Thymus (tissue), 11 donors: ENCODE data around the gene TECTA. TPM values are rescaled to one million over a fixed set of nuclear protein-coding genes. Genes with fewer than 3 reads are reported as not detected.
A peak's percentile ranks its signal among the peaks of the same experiment; 100 is the strongest.
"Not testable (repeated sequence)": the region's sequence is repeated elsewhere in the genome, so short reads cannot be mapped to it uniquely, and the experiment has no call there.

Source experiments
- DNase-seq, 9 donors: peaks; one replicate each; pipeline ENCODE4 v3.0.0-alpha.2; 2013; ENCODE audit warnings: low spot score in 9 of 9, low read depth in 6 of 9, missing footprints in 1 of 9
- H3K27ac ChIP-seq, 2 donors: one replicate each; pipeline ENCODE4 v1.5.1; 2013; ENCODE audit warnings: control low read depth in 1 of 2, low read depth in 1 of 2, low read length in 1 of 2, mild to moderate bottlenecking in 1 of 2, moderate library complexity in 1 of 2
- H3K27me3 ChIP-seq, 2 donors: one replicate each; pipeline ENCODE4 v1.5.1; 2013; ENCODE audit warnings: low read length in 1 of 2; ENCODE audit not compliant: control insufficient read depth in 2 of 2, insufficient read depth in 1 of 2
- H3K36me3 ChIP-seq, 2 donors: one replicate each; pipeline ENCODE4 v1.5.1; 2013; ENCODE audit warnings: low read length in 1 of 2, mild to moderate bottlenecking in 1 of 2, moderate library complexity in 1 of 2; ENCODE audit not compliant: control insufficient read depth in 2 of 2, insufficient read depth in 2 of 2
- H3K4me1 ChIP-seq, 2 donors: one replicate each; pipeline ENCODE4 v1.5.1; 2013; ENCODE audit warnings: low read length in 2 of 2; ENCODE audit not compliant: control insufficient read depth in 2 of 2, insufficient read depth in 2 of 2
- H3K4me3 ChIP-seq, 2 donors: one replicate each; pipeline ENCODE4 v1.5.1; 2013; ENCODE audit warnings: low read length in 2 of 2, control low read depth in 1 of 2, mild to moderate bottlenecking in 1 of 2
- H3K9me3 ChIP-seq, 2 donors: one replicate each; pipeline ENCODE4 v1.5.1; 2013; ENCODE audit warnings: low read length in 1 of 2, mild to moderate bottlenecking in 1 of 2; ENCODE audit not compliant: control insufficient read depth in 2 of 2, insufficient read depth in 1 of 2
- WGBS: extraction: QIAGEN DNeasy Blood & Tissue Kit; methylation state at CpG from one replicate; pipeline ENCODE4 v1.1.7; 2013; 5-methylcytosine and 5-hydroxymethylcytosine counted together
- polyA plus RNA-seq: library from polyadenylated mRNA; stranded (reverse); fragments of 200-250 nt; gene quantifications from one replicate; pipeline ENCODE4 v1.2.3, GENCODE V29; 2013
- total RNA-seq: library from RNA; stranded (reverse); fragments of 120-200 nt; gene quantifications from one replicate; pipeline ENCODE4 v1.2.4, GENCODE V29; 2013
- donor health status: healthy.

The TECTA gene
- total and polyA plus RNA-seq, 2 donors: 0.19 to 0.71 TPM

DNA sequence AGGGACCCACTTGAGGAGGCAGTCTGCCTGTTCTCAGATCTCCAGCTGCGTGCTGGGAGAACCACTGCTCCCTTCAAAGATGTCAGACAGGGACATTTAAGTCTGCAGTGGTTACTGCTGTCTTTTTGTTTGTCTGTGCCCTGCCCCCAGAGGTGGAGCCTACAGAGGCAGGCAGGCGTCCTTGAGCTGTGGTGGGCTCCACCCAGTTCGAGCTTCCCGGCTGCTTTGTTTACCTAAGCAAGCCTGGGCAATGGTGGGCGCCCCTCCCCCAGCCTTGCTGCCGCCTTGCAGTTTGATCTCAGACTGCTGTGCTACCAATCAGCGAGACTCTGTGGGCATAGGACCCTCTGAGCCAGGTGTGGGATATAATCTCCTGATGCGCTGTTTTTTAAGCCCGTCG lies 76.6 kb downstream of the TECTA start:
- 93% methylated on average over 10 of the region's 10 CpGs for whole genome bisulfite sequencing
- H3K4me3 ChIP-seq, H3K27ac ChIP-seq, H3K4me1 ChIP-seq, H3K36me3 ChIP-seq, DNase-seq, H3K27me3 ChIP-seq: not testable (repeated sequence)
- H3K9me3 ChIP-seq: peaks cover 0 to 12% of the 10 kb centered on the region in 2 donors

DNA sequence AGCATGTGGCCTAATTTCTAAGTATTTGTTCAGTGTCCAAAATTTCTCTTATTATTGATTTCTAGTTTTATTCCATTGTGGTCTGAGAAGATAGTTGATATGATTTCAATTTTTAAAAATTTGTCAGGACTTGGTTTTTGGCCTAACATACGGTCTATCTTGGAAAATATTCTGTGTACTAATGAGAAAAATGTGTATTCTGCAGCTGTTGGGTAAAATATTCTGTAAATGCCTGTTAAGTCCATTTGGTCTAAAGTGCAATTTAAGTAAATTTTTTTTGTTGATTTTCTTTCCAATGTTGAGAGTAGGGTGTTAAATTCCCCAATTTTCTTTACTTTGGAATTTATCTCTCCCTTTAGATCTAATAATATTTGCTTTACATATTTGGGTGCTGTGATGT lies 78.3 kb downstream of the TECTA start:
- WGBS: 96% methylated on average over 1 of the region's 1 CpG
- no peaks in the 10 kb centered on the region for H3K27me3 ChIP-seq
- H3K9me3 ChIP-seq: peaks cover 0 to 20% of the 10 kb centered on the region in 2 donors
- H3K36me3 ChIP-seq: no peaks in the 10 kb centered on the region
- H3K27ac ChIP-seq: no peak overlapping the region
- DNase-seq: no peak
- H3K4me3 ChIP-seq: no peak overlapping the region
- H3K4me1 ChIP-seq: no peaks in the 10 kb centered on the region

DNA sequence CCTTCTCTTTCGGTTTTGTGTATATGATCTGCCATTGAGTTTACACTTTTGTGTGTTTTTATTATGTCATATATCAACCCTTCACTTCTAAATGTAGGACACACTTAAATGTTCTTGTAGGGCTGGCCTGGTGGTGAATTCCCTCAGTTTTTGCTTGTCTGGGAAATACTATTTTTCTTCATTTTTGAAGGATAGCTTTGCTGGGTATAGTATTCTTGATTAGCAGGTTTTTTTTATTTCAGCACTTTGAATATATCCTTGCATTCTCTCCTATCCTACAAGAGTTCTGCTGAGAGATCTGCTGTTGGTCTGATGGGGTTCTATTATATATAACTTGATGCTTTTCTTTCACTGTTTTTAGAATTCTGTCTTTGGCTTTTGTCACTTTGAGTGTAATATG lies 79.1 kb downstream of the TECTA start:
- no peak overlapping the region for H3K27ac ChIP-seq
- no peak for DNase-seq
- WGBS: 97% methylated on average over 1 of the region's 1 CpG
- no peaks in the 10 kb centered on the region for H3K36me3 ChIP-seq
- no peak overlapping the region for H3K4me3 ChIP-seq
- H3K27me3 ChIP-seq: no peaks in the 10 kb centered on the region
- H3K9me3 ChIP-seq: peaks cover 0 to 20% of the 10 kb centered on the region in 2 donors
- H3K4me1 ChIP-seq: no peaks in the 10 kb centered on the region

DNA sequence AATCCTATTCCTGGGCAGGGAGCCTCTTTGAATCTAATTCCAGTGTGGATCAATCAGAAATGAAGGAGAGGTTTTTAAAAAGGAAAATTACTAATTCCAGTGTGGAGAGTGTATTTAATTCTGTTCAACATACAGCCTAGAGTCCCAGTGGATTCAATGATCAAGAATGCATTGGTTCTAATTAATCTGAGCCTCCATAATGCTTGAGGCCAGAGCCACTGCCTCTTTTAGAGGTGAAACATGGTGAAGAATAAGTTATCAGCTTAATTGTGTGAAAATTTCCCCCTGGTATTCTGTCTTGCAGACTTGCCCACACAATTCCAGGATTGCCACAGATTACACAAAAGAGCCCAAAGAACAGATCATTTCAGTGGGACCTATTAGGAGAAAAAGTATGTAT lies 87.7 kb downstream of the TECTA start:
- H3K4me1 ChIP-seq: no peaks in the 10 kb centered on the region
- H3K27me3 ChIP-seq: no peaks in the 10 kb centered on the region
- no peak for DNase-seq
- H3K36me3 ChIP-seq: no peaks in the 10 kb centered on the region
- H3K9me3 ChIP-seq: no peaks in the 10 kb centered on the region
- no peak overlapping the region for H3K4me3 ChIP-seq
- H3K27ac ChIP-seq: no peak overlapping the region

DNA sequence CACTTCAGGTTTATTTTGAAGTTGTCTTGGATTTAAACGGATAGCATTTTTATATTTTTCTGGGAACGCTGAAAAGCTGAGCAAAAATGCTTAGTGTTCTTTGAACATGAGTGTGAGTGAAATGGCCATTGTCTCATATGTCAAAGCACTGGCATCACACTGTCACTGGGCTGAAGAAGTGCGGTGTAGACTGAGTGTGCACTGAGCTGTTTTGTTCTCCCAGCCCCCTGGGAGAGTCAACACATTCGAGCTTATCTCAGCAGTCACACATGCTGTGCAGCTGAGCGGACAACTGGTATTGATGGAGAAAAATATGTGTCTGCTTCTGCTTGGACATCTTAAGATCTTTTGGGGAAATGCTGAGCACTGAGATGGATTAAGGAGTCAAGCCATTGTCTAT lies 90.8 kb downstream of the TECTA start:
- Histone ChIP-seq H3K4me1 (no peaks in the 10 kb centered on the region), H3K36me3 (no peaks in the 10 kb centered on the region), H3K27me3 (no peaks in the 10 kb centered on the region), H3K27ac (no peak overlapping the region), H3K4me3 (no peak overlapping the region), H3K9me3 (no peaks in the 10 kb centered on the region)
- DNase-seq: no peak
- WGBS: 91% methylated on average over 5 of the region's 5 CpGs

- Histone ChIP-seq H3K4me3 (no peak overlapping the region), H3K36me3 (no peaks in the 10 kb centered on the region), H3K27ac (no peak overlapping the region), H3K4me1 (no peaks in the 10 kb centered on the region), H3K27me3 (no peaks in the 10 kb centered on the region), H3K9me3 (no peaks in the 10 kb centered on the region)
- WGBS: 23% methylated on average over 13 of the region's 13 CpGs
- DNase-seq: peak in 8 of 9 donors; percentile 18 to 76 (median 50)
These were observed 93.9 kb downstream of the TECTA start for GRCh38 chr11:121194731-121195596.

- WGBS: 79% methylated on average over 5 of the region's 5 CpGs
These were observed 97.4 kb downstream of the TECTA start for GRCh38 chr11:121198491-121198890.

DNA sequence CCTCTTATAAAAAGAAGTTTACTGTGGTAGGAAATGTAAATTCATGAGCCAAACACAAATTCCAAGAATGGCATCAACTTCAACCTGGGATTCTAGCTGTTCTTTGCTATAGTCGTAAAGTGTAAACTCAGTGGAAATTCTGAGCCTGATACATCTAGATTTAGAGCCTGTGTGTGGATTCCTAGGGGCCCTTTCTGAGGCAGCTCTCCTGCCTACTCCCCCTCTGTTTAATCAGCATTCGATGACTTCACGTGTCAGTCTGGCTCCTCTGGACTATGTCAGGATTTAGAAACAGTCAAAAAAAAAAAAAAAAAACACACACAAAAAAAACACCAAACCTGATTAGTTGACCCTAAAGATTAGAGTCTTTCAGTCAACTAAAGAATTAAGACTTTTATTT lies 98.5 kb downstream of the TECTA start:
- no peaks in the 10 kb centered on the region for H3K4me1 ChIP-seq
- WGBS: 89% methylated on average over 3 of the region's 3 CpGs
- no peaks in the 10 kb centered on the region for H3K9me3 ChIP-seq
- DNase-seq: no peak
- no peak overlapping the region for H3K27ac ChIP-seq
- H3K27me3 ChIP-seq: no peaks in the 10 kb centered on the region
- H3K36me3 ChIP-seq: no peaks in the 10 kb centered on the region
- H3K4me3 ChIP-seq: no peak overlapping the region

More at GRCh38 chr11:121198491-121198890, 97.4 kb downstream of the TECTA start:
- Histone ChIP-seq H3K27me3 (no peaks in the 10 kb centered on the region), H3K36me3 (no peaks in the 10 kb centered on the region), H3K4me3 (no peak overlapping the region), H3K27ac (no peak overlapping the region), H3K9me3 (no peaks in the 10 kb centered on the region), H3K4me1 (no peaks in the 10 kb centered on the region)
- no peak for DNase-seq

DNA sequence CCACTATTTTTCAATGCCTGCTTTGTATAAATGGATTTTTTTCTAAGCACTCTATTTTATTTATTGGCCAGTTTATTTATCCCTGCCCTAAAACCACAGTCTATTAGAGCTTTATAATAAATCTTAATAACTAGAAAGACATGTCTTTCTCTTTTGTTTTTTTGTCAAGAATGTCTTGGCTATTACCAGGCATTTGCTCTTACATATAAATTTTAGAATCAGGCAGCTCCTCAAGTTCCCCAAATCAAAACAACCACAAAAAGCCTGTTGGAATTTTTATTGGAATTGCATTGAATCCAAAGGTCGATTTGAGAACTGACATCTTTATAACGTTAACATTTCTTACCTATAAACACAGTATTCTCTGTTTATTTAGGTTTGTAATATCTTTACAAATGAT lies 105.8 kb downstream of the TECTA start:
- 82% methylated on average over 2 of the region's 2 CpGs for WGBS

More for the DNA sequence above, 105.8 kb downstream of the TECTA start:
- no peaks in the 10 kb centered on the region for H3K36me3 ChIP-seq
- no peak overlapping the region for H3K4me3 ChIP-seq
- H3K9me3 ChIP-seq: no peaks in the 10 kb centered on the region
- no peaks in the 10 kb centered on the region for H3K27me3 ChIP-seq
- no peak overlapping the region for H3K27ac ChIP-seq
- H3K4me1 ChIP-seq: peaks cover 0 to 2% of the 10 kb centered on the region in 2 donors
- DNase-seq: no peak
